B cell (primary cell): ENCODE measurements around the gene SLC30A3. TPM values are rescaled to one million over a fixed set of nuclear protein-coding genes. Genes with fewer than 3 reads are reported as not detected.

Experiments
- ATAC-seq: fragments of 200-7000 bp; cut with Tn5 transposase; one replicate; pipeline ENCODE4 v1.10.0; 2021; ENCODE audit warnings: low read depth, mild to moderate bottlenecking, moderate number of reproducible peaks, moderate library complexity
- CTCF ChIA-PET: fragments of 350-600 bp; sonication (Branson Sonifier 250); formaldehyde crosslinking; loops from one replicate; lab custom pipeline; 2021; ENCODE audit warnings: antibody characterized with exemption, inconsistent platforms; lab: Charles Lee
- POLR2A ChIA-PET: fragments of 350-600 bp; sonication (Branson Sonifier 250); formaldehyde crosslinking; loops from one replicate; lab custom pipeline; 2021; ENCODE audit warnings: antibody characterized with exemption; lab: Charles Lee
- DNase-seq: peaks from one replicate; pipeline ENCODE4 v3.0.0; 2013
- H2AFZ ChIP-seq: 2 replicates; pipeline ENCODE4 v1.6.1; 2012; ENCODE audit warnings: mild to moderate bottlenecking, low read depth, low read length; ENCODE audit not compliant: insufficient read depth, poor library complexity, severe bottlenecking
- H3K27ac ChIP-seq, 2 donors: 1 replicate in 1 of 2; 2 replicates in 1 of 2; pipeline ENCODE4 v1.5.1; 2012 to 2013; ENCODE audit warnings: low read length in 2 of 2, mild to moderate bottlenecking in 2 of 2, moderate library complexity in 1 of 2
- H3K27me3 ChIP-seq, 4 experiments: fragments of 200-600 bp in 1 of 4; sonication (generic) in 1 of 4; replicated peaks in 1 of 4; 1 replicate in 2 of 4; 2 replicates in 2 of 4; pipeline versions ENCODE4 v1.6.1 to v1.7.0; 2013 to 2016; ENCODE audit warnings: low read length in 3 of 4, mild to moderate bottlenecking in 2 of 4, mixed read lengths in 1 of 4, moderate library complexity in 1 of 4; ENCODE audit not compliant: insufficient read depth in 4 of 4, control insufficient read depth in 3 of 4; ENCODE audit errors: control extremely low read depth in 1 of 4
- H3K36me3 ChIP-seq, 2 experiments: replicated peaks in 1 of 2; 1 replicate in 1 of 2; 2 replicates in 1 of 2; pipeline versions ENCODE4 v1.6.1 to v1.7.1; 2013; ENCODE audit warnings: low read length in 1 of 2; ENCODE audit not compliant: insufficient read depth in 2 of 2, control insufficient read depth in 1 of 2; ENCODE audit errors: control extremely low read depth in 1 of 2, extremely low read depth in 1 of 2
- H3K4me1 ChIP-seq, 2 donors: fragments of 200-600 bp in 1 of 2; sonication (generic) in 1 of 2; 1 replicate in 1 of 2; 2 replicates in 1 of 2; pipeline versions ENCODE4 v1.5.1 to v1.6.1; 2013 to 2017; ENCODE audit warnings: low read length in 2 of 2; ENCODE audit not compliant: control insufficient read depth in 2 of 2, insufficient read depth in 2 of 2
- H3K4me2 ChIP-seq: replicated peaks from 2 replicates; pipeline ENCODE3; 2012; ENCODE audit warnings: mild to moderate bottlenecking, low read depth, low read length; ENCODE audit not compliant: poor library complexity, severe bottlenecking
- H3K4me3 ChIP-seq, 5 experiments: fragments of 200-600 bp in 1 of 5; sonication (generic) in 1 of 5; 1 replicate in 3 of 5; 2 replicates in 2 of 5; pipeline versions ENCODE4 v1.5.1 to v1.7.0; 2011 to 2016; ENCODE audit warnings: low read length in 4 of 5, mild to moderate bottlenecking in 4 of 5, low read depth in 2 of 5, control low read depth in 1 of 5, moderate library complexity in 1 of 5; ENCODE audit not compliant: insufficient read depth in 1 of 5; ENCODE audit errors: control extremely low read depth in 1 of 5, extremely low read depth in 1 of 5
- H3K79me2 ChIP-seq: fragments of 200-600 bp; sonication (generic); one replicate; pipeline ENCODE4 v1.6.0; 2016; ENCODE audit warnings: low read length; ENCODE audit not compliant: control insufficient read depth, insufficient read depth
- H3K9ac ChIP-seq: fragments of 200-600 bp; sonication (generic); 2 replicates; pipeline ENCODE4 v1.6.1; 2017; ENCODE audit warnings: mild to moderate bottlenecking, low read length, moderate library complexity
- H3K9me3 ChIP-seq, 3 donors: one replicate each; pipeline versions ENCODE4 v1.6.1 to v1.7.1; 2013; ENCODE audit warnings: low read length in 2 of 3; ENCODE audit not compliant: control insufficient read depth in 2 of 3, insufficient read depth in 1 of 3; ENCODE audit errors: control extremely low read depth in 1 of 3
- H4K20me1 ChIP-seq: 2 replicates; pipeline ENCODE4 v1.6.0; 2012; ENCODE audit warnings: mild to moderate bottlenecking, low read length; ENCODE audit not compliant: insufficient read depth, control insufficient read depth, poor library complexity, severe bottlenecking
- H3K27ac Mint-ChIP-seq: one replicate; pipeline ENCODE4 v1.8.0; 2021; ENCODE audit warnings: mixed read lengths
- H3K27me3 Mint-ChIP-seq: one replicate; pipeline ENCODE4 v1.8.0; 2021; ENCODE audit warnings: mixed read lengths
- H3K4me1 Mint-ChIP-seq: one replicate; pipeline ENCODE4 v1.8.0; 2021; ENCODE audit warnings: mixed read lengths
- H3K4me3 Mint-ChIP-seq: one replicate; pipeline ENCODE4 v1.8.0; 2021; ENCODE audit warnings: mixed read lengths
- H3K9me3 Mint-ChIP-seq: one replicate; pipeline ENCODE4 v1.8.0; 2022; ENCODE audit warnings: mixed read lengths; ENCODE audit not compliant: insufficient read depth
- CTCF ChIP-seq: fragments of 200-600 bp; IDR thresholded peaks from one replicate; pipeline ENCODE4 v1.8.0; 2022; ENCODE audit warnings: antibody characterized with exemption, mild to moderate bottlenecking
- EZH2 ChIP-seq: IDR thresholded peaks from 2 replicates; pipeline ENCODE4 v1.6.1; 2012; ENCODE audit warnings: borderline replicate concordance, low read depth, mild to moderate bottlenecking, moderate library complexity, low read length; ENCODE audit not compliant: insufficient read depth, poor library complexity, severe bottlenecking
- WGBS: methylation state at CpG from one replicate; pipeline ENCODE4 v1.1.5; 2013; ENCODE audit warnings: missing lambda C conversion rate; ENCODE audit not compliant: insufficient coverage; 5-methylcytosine and 5-hydroxymethylcytosine counted together
- intact Hi-C: fragments of 100-400 bp; cut with micrococcal nuclease; formaldehyde crosslinking; loops from one replicate; pipeline ENCODE4 v1.10.0; 2022
- polyA plus RNA-seq: library from polyadenylated mRNA; depleted of rRNA; stranded (reverse); fragments of >200 nt; gene quantifications from 2 replicates; pipeline ENCODE4 v1.2.3, GENCODE V29; 2012
- total RNA-seq, 2 donors: library from RNA; stranded (reverse); fragments of 120-200 nt in 1 of 2; gene quantifications; 1 replicate in 1 of 2; 2 replicates in 1 of 2; pipeline versions ENCODE4 v1.2.3 to v1.2.4, GENCODE V29; 2013 to 2022

The SLC30A3 gene
- total and polyA plus RNA-seq, 2 donors (not counting 1 experiment from before 2014, with no cell fraction given) = 0.09 TPM; not detected in 1

- H3K36me3 ChIP-seq = peaks cover 0 to 35% of the 10 kb centered on the region in 2 experiments
- H2AFZ ChIP-seq = no peak overlapping the region
- H3K9me3 ChIP-seq = no peaks in the 10 kb centered on the region
- peaks cover 23% of the 10 kb centered on the region for H3K4me1 Mint-ChIP-seq
- no peak overlapping the region for H3K27ac ChIP-seq
- 86% methylated on average over 3 of the region's 6 CpGs for WGBS
- no peak for TF ChIP-seq EZH2
- TF ChIP-seq CTCF = no peak
- peak overlapping the region; percentile 4 for H3K27ac Mint-ChIP-seq
- intact Hi-C loops = loop anchor here (5.0 to 10.0 kb wide), 2 partner anchors 195 to 423 kb away; partner anchors contain the start of genes CENPA and PPM1G
- no peak overlapping the region for H3K4me3 ChIP-seq
- H3K4me1 ChIP-seq = peaks cover 13 to 14% of the 10 kb centered on the region in 2 donors
- no peaks in the 10 kb centered on the region for H3K27me3 Mint-ChIP-seq
- H3K4me3 Mint-ChIP-seq = peak overlapping the region; percentile 37
- DNase-seq (no peak), ATAC-seq (no peak)
- peaks cover 2% of the 10 kb centered on the region for H3K79me2 ChIP-seq
- H3K4me2 ChIP-seq = no peak overlapping the region
- ChIA-PET POLR2A (interaction anchor here (0.6 kb wide), 1 partner anchor 138 kb away, joined by 5 read pairs; no protein-coding TSS in a partner anchor), CTCF (no interaction called here)
- no peaks in the 10 kb centered on the region for H3K9me3 Mint-ChIP-seq
- no peaks in the 10 kb centered on the region for H3K27me3 ChIP-seq
- no peaks in the 10 kb centered on the region for H4K20me1 ChIP-seq
- no peak overlapping the region for H3K9ac ChIP-seq
Observed at GRCh38 chr2:27209621-27210401, 53.0 kb downstream of the SLC30A3 start.

- ChIA-PET POLR2A (no interaction called here), CTCF (interaction anchor here (1.4 kb wide), 1 partner anchor 247 kb away, joined by 3 read pairs; no protein-coding TSS in a partner anchor)
- H3K4me1 ChIP-seq = peaks cover 12 to 14% of the 10 kb centered on the region in 2 donors
- H3K4me2 ChIP-seq = no peak overlapping the region
- H3K4me1 Mint-ChIP-seq = peaks cover 20% of the 10 kb centered on the region
- intact Hi-C loops = no loop called here
- TF ChIP-seq EZH2 (no peak), CTCF (no peak)
- no peak for ATAC-seq
- no peak overlapping the region for H3K4me3 Mint-ChIP-seq
- H3K27me3 ChIP-seq = no peaks in the 10 kb centered on the region
- H2AFZ ChIP-seq = no peak overlapping the region
- H3K27ac Mint-ChIP-seq = no peak overlapping the region
- no peak overlapping the region for H3K9ac ChIP-seq
- 97% methylated on average over 3 of the region's 4 CpGs for WGBS
- H3K9me3 ChIP-seq = no peaks in the 10 kb centered on the region
- H3K27me3 Mint-ChIP-seq = no peaks in the 10 kb centered on the region
- H4K20me1 ChIP-seq = no peaks in the 10 kb centered on the region
- no peak for DNase-seq
- H3K4me3 ChIP-seq = no peak overlapping the region
- H3K36me3 ChIP-seq = peaks cover 0 to 43% of the 10 kb centered on the region in 2 experiments
- no peak overlapping the region for H3K27ac ChIP-seq
- H3K9me3 Mint-ChIP-seq = no peaks in the 10 kb centered on the region
- H3K79me2 ChIP-seq = no peaks in the 10 kb centered on the region
Observed at GRCh38 chr2:27208486-27209050, 54.3 kb downstream of the SLC30A3 start.
